Vagina (tissue), 2 donors: ENCODE data around the gene NLRP1.

Source experiments
- CTCF ChIP-seq, 3 experiments: fragments of 450-650 bp in 2 of 3; fragments of 200-600 bp in 1 of 3; sonication (generic) in 1 of 3; IDR thresholded peaks; one replicate each; pipeline ENCODE4 v1.5.1; 2017 to 2019; ENCODE audit warnings: antibody characterized with exemption in 3 of 3, mild to moderate bottlenecking in 2 of 3, moderate library complexity in 2 of 3
- POLR2A ChIP-seq, 2 donors: fragments of 450-650 bp; IDR thresholded peaks; one replicate each; pipeline ENCODE4 v1.6.1; 2017; ENCODE audit warnings: antibody characterized with exemption in 2 of 2, mild to moderate bottlenecking in 2 of 2, moderate library complexity in 2 of 2
- POLR2AphosphoS5 ChIP-seq, 2 donors: sonication (generic); formaldehyde crosslinking; IDR thresholded peaks; one replicate each; pipeline ENCODE4 v1.9.0; 2017; ENCODE audit warnings: antibody characterized with exemption in 2 of 2, mild to moderate bottlenecking in 2 of 2, low read depth in 1 of 2; ENCODE audit not compliant: insufficient read depth in 1 of 2

GRCh38 chr17:5605452-5605851 lies 21.1 kb upstream of the NLRP1 start:
- TF ChIP-seq CTCF (IDR thresholded peaks at IDR 0.05), result no peak
- TF ChIP-seq POLR2A (IDR thresholded peaks at IDR 0.05), result no peak
- no peak for TF ChIP-seq POLR2AphosphoS5 (IDR thresholded peaks at IDR 0.05; ENCODE audit: insufficient read depth in 1 of 2, low read depth in 1 of 2)
